ENCODE data around the gene BTBD10. TPM values are rescaled to one million over a fixed set of nuclear protein-coding genes. Genes with fewer than 3 reads are reported as not detected.

The BTBD10 gene
- total RNA-seq, 1 experiment from 2014 or later: 18.4 TPM

GRCh38 chr11:13475091-13475490 is 12.1 kb upstream of the BTBD10 start:
- Histone ChIP-seq H3K36me3 (ENCODE audit: insufficient read depth, low read length, poor library complexity, severe bottlenecking) (no peaks in the 10 kb centered on the region), H3K4me1 (ENCODE audit: insufficient read depth, low read length, poor library complexity, severe bottlenecking) (no peaks in the 10 kb centered on the region), H3K9me3 (ENCODE audit: low read depth, low read length, poor library complexity, severe bottlenecking) (no peaks in the 10 kb centered on the region), H3K27me3 (replicated peaks; ENCODE audit: insufficient read depth, low read depth, low read length, poor library complexity) (peaks cover 7% of the 10 kb centered on the region), H3K4me3 (ENCODE audit: low read depth, low read length, poor library complexity, severe bottlenecking) (no peak overlapping the region), H3K27ac (ENCODE audit: low read depth, low read length, poor library complexity, severe bottlenecking) (no peak overlapping the region)
- DNase-seq (ENCODE audit: low spot score): no peak
- ChIA-PET CTCF (no interaction called here), POLR2A (ENCODE audit: low non-redundant PET) (no interaction called here)
- intact Hi-C loops (cut with micrococcal nuclease; ENCODE audit: unreplicated experiment): no loop called here
- no peak for TF ChIP-seq CTCF (conservative IDR thresholded peaks at IDR 0.05; ENCODE audit: low read depth, low read length)
- no peak for TF ChIP-seq EZH2 (IDR thresholded peaks at IDR 0.05; ENCODE audit: borderline replicate concordance, low read depth, low read length, poor library complexity, severe bottlenecking)
- no TSS peak for BruUV-seq (replicated peaks)

GRCh38 chr11:13473013-13473722 is 10.1 kb upstream of the BTBD10 start:
- TF ChIP-seq CTCF (conservative IDR thresholded peaks at IDR 0.05; ENCODE audit: low read depth, low read length) (no peak), EZH2 (IDR thresholded peaks at IDR 0.05; ENCODE audit: borderline replicate concordance, low read depth, low read length, poor library complexity, severe bottlenecking) (no peak)
- H3K9me3 ChIP-seq (ENCODE audit: low read depth, low read length, poor library complexity, severe bottlenecking): no peaks in the 10 kb centered on the region
- H3K27ac ChIP-seq (ENCODE audit: low read depth, low read length, poor library complexity, severe bottlenecking): no peak overlapping the region
- ChIA-PET POLR2A (ENCODE audit: low non-redundant PET) (no interaction called here), CTCF (interaction anchor here (0.6 kb wide), 1 partner anchor 1686 kb away, joined by 3 read pairs; no protein-coding TSS in a partner anchor)
- H3K36me3 ChIP-seq (ENCODE audit: insufficient read depth, low read length, poor library complexity, severe bottlenecking): no peaks in the 10 kb centered on the region
- H3K4me1 ChIP-seq (ENCODE audit: insufficient read depth, low read length, poor library complexity, severe bottlenecking): no peaks in the 10 kb centered on the region
- H3K27me3 ChIP-seq (replicated peaks; ENCODE audit: insufficient read depth, low read depth, low read length, poor library complexity): peaks cover 17% of the 10 kb centered on the region
- H3K4me3 ChIP-seq (ENCODE audit: low read depth, low read length, poor library complexity, severe bottlenecking): no peak overlapping the region
- BruUV-seq (replicated peaks): no TSS peak
- intact Hi-C loops (cut with micrococcal nuclease; ENCODE audit: unreplicated experiment): no loop called here
- no peak for DNase-seq (ENCODE audit: low spot score)

GRCh38 chr11:13468750-13469149 is 5.7 kb upstream of the BTBD10 start:
- no peaks in the 10 kb centered on the region for H3K36me3 ChIP-seq (ENCODE audit: insufficient read depth, low read length, poor library complexity, severe bottlenecking)
- BruUV-seq (replicated peaks): no TSS peak

More at GRCh38 chr11:13468750-13469149, 5.7 kb upstream of the BTBD10 start:
- peaks cover 4% of the 10 kb centered on the region for H3K4me1 ChIP-seq (ENCODE audit: insufficient read depth, low read length, poor library complexity, severe bottlenecking)
- H3K9me3 ChIP-seq (ENCODE audit: low read depth, low read length, poor library complexity, severe bottlenecking): no peaks in the 10 kb centered on the region
- no peak for DNase-seq (ENCODE audit: low spot score)
- TF ChIP-seq CTCF (conservative IDR thresholded peaks at IDR 0.05; ENCODE audit: low read depth, low read length): no peak
- no peak for TF ChIP-seq EZH2 (IDR thresholded peaks at IDR 0.05; ENCODE audit: borderline replicate concordance, low read depth, low read length, poor library complexity, severe bottlenecking)
- ChIA-PET CTCF (no interaction called here), POLR2A (ENCODE audit: low non-redundant PET) (no interaction called here)
- intact Hi-C loops (cut with micrococcal nuclease; ENCODE audit: unreplicated experiment): loop anchor here (10.0 kb wide), 1 partner anchor 194 kb away; the partner anchor contains the start of gene BMAL1
- peaks cover 12% of the 10 kb centered on the region for H3K27me3 ChIP-seq (replicated peaks; ENCODE audit: insufficient read depth, low read depth, low read length, poor library complexity)
- H3K27ac ChIP-seq (ENCODE audit: low read depth, low read length, poor library complexity, severe bottlenecking): no peak overlapping the region
- no peak overlapping the region for H3K4me3 ChIP-seq (ENCODE audit: low read depth, low read length, poor library complexity, severe bottlenecking)

Data from A673 (cell line).